Activated naive CD4-positive, alpha-beta T cell treated with anti-CD3 and anti-CD28 coated beads, Interleukin-2, amount 50 U/mL, for 24 hours (primary cell): ENCODE data around the gene POC1B.
A peak's percentile ranks its signal among the peaks of the same experiment; 100 is the strongest.
"Not testable (repeated sequence)": the region's sequence is repeated elsewhere in the genome, so short reads cannot be mapped to it uniquely, and the experiment has no call there.

Experiments used
- H3K27ac Mint-ChIP-seq: one replicate; pipeline ENCODE4 v1.8.0; 2021; ENCODE audit warnings: mild to moderate bottlenecking, mixed read lengths
- H3K27me3 Mint-ChIP-seq: one replicate; pipeline ENCODE4 v1.8.0; 2021; ENCODE audit warnings: mixed read lengths
- H3K36me3 Mint-ChIP-seq: one replicate; pipeline ENCODE4 v1.8.0; 2021; ENCODE audit warnings: mixed read lengths
- H3K4me1 Mint-ChIP-seq: one replicate; pipeline ENCODE4 v1.8.0; 2021; ENCODE audit warnings: mixed read lengths
- H3K4me3 Mint-ChIP-seq: one replicate; pipeline ENCODE4 v1.8.0; 2021; ENCODE audit warnings: mild to moderate bottlenecking, mixed read lengths
- H3K9me3 Mint-ChIP-seq: one replicate; pipeline ENCODE4 v1.8.0; 2021; ENCODE audit warnings: mixed read lengths

The POC1B gene

GRCh38 chr12:89468017-89468416 lies 57.8 kb downstream of the POC1B start:
- Mint-ChIP-seq H3K27ac (peak overlapping the region; percentile 53), H3K4me1 (peaks cover 65% of the 10 kb centered on the region), H3K4me3 (peak overlapping the region; percentile 23), H3K9me3 (no peaks in the 10 kb centered on the region), H3K36me3 (peaks cover 4% of the 10 kb centered on the region), H3K27me3 (no peaks in the 10 kb centered on the region)

DNA sequence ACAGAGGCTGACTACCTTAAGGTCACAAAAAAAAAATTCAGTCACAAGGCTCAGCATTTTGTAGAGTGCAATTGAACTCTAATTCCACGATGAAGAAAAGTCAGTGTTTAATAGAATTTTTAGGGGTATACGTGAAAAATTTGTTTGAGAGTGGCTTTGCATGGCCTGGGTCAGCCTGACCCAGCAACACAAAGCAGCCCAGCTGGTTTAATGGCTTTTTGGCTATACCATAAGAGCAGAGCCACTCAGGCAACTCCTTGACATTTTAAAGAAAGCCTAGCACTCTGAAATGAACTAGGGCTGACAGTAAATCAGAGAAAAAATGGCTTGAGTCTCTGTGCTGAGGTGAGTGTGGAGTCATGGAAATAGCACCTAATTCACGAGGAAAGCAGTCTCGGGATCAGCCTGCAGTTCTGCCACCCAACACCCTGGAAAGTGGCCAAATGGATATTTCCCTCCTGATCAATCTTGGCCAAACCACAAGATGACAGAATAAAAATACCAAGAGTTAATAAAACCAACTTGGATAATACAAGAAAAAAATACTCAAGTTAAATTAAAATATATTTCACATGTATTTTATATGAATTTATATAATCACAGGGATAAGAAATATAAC lies 60.8 kb downstream of the POC1B start:
- H3K4me1 Mint-ChIP-seq: peaks cover 57% of the 10 kb centered on the region
- no peaks in the 10 kb centered on the region for H3K9me3 Mint-ChIP-seq
- H3K27me3 Mint-ChIP-seq: no peaks in the 10 kb centered on the region
- peaks cover 4% of the 10 kb centered on the region for H3K36me3 Mint-ChIP-seq
- H3K27ac Mint-ChIP-seq: no peak overlapping the region
- H3K4me3 Mint-ChIP-seq: no peak overlapping the region

GRCh38 chr12:89461649-89462612 lies 63.9 kb downstream of the POC1B start:
- Mint-ChIP-seq H3K27me3 (no peaks in the 10 kb centered on the region), H3K36me3 (peaks cover 7% of the 10 kb centered on the region), H3K27ac (no peak overlapping the region), H3K4me3 (peak overlapping the region; percentile 57), H3K4me1 (peaks cover 29% of the 10 kb centered on the region), H3K9me3 (no peaks in the 10 kb centered on the region)

DNA sequence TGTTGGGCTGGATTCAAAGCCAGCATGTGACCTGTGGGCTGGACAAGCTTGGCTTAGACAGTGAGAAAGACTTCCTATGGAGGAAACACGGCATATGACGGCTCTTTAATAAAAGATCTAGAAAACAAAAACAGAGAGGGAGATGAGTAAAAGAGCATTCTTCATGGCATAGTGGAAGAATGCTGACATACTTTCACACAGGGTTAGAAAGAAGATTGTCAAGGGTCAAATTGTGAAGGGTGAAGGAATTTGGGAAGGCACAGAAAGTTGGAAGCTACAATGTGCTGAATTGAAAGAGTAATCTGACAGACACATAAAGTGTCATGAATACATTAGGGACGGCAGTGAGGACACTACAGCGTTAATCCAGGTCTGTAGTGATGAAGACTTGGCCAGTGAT lies 64.7 kb downstream of the POC1B start:
- Mint-ChIP-seq H3K4me1 (peaks cover 22% of the 10 kb centered on the region), H3K36me3 (peaks cover 7% of the 10 kb centered on the region), H3K27ac (no peak overlapping the region)

GRCh38 chr12:89459279-89459678 lies 66.6 kb downstream of the POC1B start:
- H3K4me1 Mint-ChIP-seq: peaks cover 22% of the 10 kb centered on the region
- not testable (repeated sequence) for H3K9me3 Mint-ChIP-seq, H3K27me3 Mint-ChIP-seq, H3K36me3 Mint-ChIP-seq, H3K27ac Mint-ChIP-seq, H3K4me3 Mint-ChIP-seq

More for the DNA sequence above, 64.7 kb downstream of the POC1B start:
- H3K9me3 Mint-ChIP-seq: no peaks in the 10 kb centered on the region
- no peaks in the 10 kb centered on the region for H3K27me3 Mint-ChIP-seq
- H3K4me3 Mint-ChIP-seq: no peak overlapping the region

DNA sequence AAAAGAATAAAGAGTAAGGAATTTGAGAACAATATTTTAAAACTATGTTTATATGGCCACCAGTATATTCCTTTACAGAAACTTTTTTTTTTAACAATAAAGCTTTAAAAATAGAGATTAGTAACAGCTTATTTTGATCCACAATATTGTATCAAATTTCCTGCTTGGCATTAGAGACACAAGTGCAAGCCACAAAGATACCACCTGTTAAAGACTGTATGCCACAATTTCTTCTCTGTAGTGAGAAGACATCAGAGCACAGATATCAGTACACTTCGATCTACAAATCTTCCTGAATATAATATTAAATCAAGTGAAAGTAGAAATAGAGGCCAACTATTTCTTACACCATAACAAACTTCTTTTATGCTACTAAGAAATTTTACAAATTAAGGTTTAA lies 69.3 kb downstream of the POC1B start:
- Mint-ChIP-seq H3K27ac (no peak overlapping the region), H3K9me3 (no peaks in the 10 kb centered on the region), H3K36me3 (peaks cover 7% of the 10 kb centered on the region), H3K4me3 (no peak overlapping the region), H3K27me3 (no peaks in the 10 kb centered on the region), H3K4me1 (peaks cover 17% of the 10 kb centered on the region)

DNA sequence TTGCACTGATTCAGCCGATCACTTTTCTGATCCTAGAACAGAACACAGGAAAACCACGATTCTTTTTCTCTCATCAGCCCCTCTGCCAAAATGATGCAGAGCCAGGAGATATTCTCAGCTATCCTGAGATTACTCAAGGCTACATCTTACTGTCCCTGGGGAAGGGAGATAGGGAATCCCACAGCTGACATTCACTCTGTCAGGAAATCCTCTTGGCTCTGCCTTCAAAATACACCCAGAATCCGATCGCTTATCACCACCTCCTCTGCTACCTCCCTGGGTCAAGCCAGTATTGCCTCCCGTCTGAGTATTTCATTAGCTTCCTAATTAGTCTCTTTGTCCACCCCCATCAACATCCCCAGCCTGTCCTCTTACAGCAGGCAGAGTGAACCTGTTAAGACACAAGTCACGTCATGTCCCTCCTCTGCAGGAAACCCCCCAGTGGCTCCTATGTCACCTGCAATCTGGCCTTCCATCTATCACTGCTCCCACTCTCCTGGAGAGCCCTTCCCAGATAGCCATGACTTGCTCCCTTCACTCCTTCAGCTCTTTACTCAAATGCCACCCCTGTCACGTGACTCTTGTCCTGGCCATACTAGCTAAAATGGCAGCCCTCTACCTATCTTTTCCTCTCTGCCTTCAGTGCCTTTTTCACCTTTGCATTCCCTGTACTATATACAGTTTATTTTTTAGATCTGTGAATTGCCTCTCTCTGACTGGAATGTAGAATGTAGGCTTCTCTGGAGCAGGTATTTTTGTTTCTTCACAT lies 71.6 kb downstream of the POC1B start:
- Mint-ChIP-seq H3K9me3 (no peaks in the 10 kb centered on the region), H3K4me3 (no peak overlapping the region), H3K27ac (no peak overlapping the region), H3K4me1 (peaks cover 11% of the 10 kb centered on the region), H3K36me3 (peaks cover 9% of the 10 kb centered on the region), H3K27me3 (no peaks in the 10 kb centered on the region)

- Mint-ChIP-seq H3K4me3 (no peak overlapping the region), H3K9me3 (no peaks in the 10 kb centered on the region), H3K27me3 (no peaks in the 10 kb centered on the region)
Measured at GRCh38 chr12:89453121-89453978, 72.5 kb downstream of the POC1B start.

GRCh38 chr12:89451841-89452251 lies 74.0 kb downstream of the POC1B start:
- Mint-ChIP-seq H3K9me3 (no peaks in the 10 kb centered on the region), H3K27me3 (no peaks in the 10 kb centered on the region), H3K4me1 (peaks cover 11% of the 10 kb centered on the region), H3K27ac (no peak overlapping the region), H3K4me3 (no peak overlapping the region), H3K36me3 (peaks cover 13% of the 10 kb centered on the region)

More at GRCh38 chr12:89453121-89453978, 72.5 kb downstream of the POC1B start:
- no peak overlapping the region for H3K27ac Mint-ChIP-seq
- peaks cover 11% of the 10 kb centered on the region for H3K4me1 Mint-ChIP-seq
- H3K36me3 Mint-ChIP-seq: peaks cover 7% of the 10 kb centered on the region

DNA sequence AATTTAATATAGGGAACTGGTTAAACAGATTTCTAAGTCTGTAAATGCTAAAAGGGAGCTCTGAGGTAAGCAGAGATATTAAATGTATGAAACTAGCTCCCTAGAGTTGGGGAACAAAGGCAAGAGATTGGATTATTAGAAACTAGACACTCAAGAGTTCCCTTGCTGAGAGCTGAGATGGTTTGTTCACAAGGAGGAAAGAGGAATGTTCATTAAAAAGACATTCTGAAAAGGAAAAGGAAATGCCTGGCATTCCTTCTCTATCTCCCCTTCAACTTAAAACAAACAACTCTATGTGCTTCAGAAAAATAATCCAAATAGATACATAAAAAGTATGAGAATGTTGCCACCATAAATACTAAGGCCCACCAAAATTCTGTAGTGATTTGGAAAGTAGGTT lies 74.9 kb downstream of the POC1B start:
- no peak overlapping the region for H3K27ac Mint-ChIP-seq
- H3K4me3 Mint-ChIP-seq: no peak overlapping the region
- H3K4me1 Mint-ChIP-seq: peaks cover 11% of the 10 kb centered on the region
- H3K27me3 Mint-ChIP-seq: no peaks in the 10 kb centered on the region
- no peaks in the 10 kb centered on the region for H3K9me3 Mint-ChIP-seq
- peaks cover 13% of the 10 kb centered on the region for H3K36me3 Mint-ChIP-seq

DNA sequence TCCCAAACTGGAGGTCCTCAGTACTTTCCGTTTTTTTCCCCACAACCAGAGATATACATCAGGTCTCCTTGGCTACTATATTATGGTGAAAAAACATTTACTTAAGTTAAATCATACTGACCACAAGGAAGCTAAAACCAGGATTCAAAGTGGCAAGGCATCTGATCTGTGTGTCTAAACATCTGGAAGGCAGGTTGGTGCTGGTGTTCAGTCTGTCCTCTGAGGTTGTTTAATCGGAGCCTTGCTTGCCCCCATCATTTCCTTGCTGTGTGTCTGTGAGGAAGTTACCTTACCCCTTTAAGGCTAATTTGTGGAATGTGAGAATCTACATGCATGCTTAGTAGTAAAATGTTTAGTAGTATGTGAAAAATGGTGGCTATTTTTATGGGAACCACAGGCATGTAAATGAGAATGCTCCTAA lies 76.9 kb downstream of the POC1B start:
- Mint-ChIP-seq H3K4me1 (peaks cover under 1% of the 10 kb centered on the region), H3K36me3 (peaks cover 14% of the 10 kb centered on the region), H3K27me3 (no peaks in the 10 kb centered on the region), H3K4me3 (no peak overlapping the region), H3K9me3 (no peaks in the 10 kb centered on the region), H3K27ac (no peak overlapping the region)

GRCh38 chr12:89448526-89448925 lies 77.3 kb downstream of the POC1B start:
- no peaks in the 10 kb centered on the region for H3K27me3 Mint-ChIP-seq
- H3K36me3 Mint-ChIP-seq: peaks cover 17% of the 10 kb centered on the region
- no peaks in the 10 kb centered on the region for H3K4me1 Mint-ChIP-seq
- H3K27ac Mint-ChIP-seq: no peak overlapping the region
- H3K9me3 Mint-ChIP-seq: no peaks in the 10 kb centered on the region
- H3K4me3 Mint-ChIP-seq: no peak overlapping the region

- Mint-ChIP-seq H3K27ac (no peak overlapping the region), H3K36me3 (peaks cover 28% of the 10 kb centered on the region), H3K9me3 (peaks cover 6% of the 10 kb centered on the region), H3K4me1 (peaks cover 11% of the 10 kb centered on the region), H3K27me3 (no peaks in the 10 kb centered on the region), H3K4me3 (no peak overlapping the region)
Measured at GRCh38 chr12:89439941-89440340, 85.9 kb downstream of the POC1B start.

- Mint-ChIP-seq H3K4me3 (no peak overlapping the region), H3K27ac (no peak overlapping the region), H3K9me3 (peaks cover 6% of the 10 kb centered on the region), H3K36me3 (peaks cover 39% of the 10 kb centered on the region), H3K27me3 (no peaks in the 10 kb centered on the region), H3K4me1 (peaks cover 11% of the 10 kb centered on the region)
Measured at GRCh38 chr12:89437231-89437630, 88.6 kb downstream of the POC1B start.

DNA sequence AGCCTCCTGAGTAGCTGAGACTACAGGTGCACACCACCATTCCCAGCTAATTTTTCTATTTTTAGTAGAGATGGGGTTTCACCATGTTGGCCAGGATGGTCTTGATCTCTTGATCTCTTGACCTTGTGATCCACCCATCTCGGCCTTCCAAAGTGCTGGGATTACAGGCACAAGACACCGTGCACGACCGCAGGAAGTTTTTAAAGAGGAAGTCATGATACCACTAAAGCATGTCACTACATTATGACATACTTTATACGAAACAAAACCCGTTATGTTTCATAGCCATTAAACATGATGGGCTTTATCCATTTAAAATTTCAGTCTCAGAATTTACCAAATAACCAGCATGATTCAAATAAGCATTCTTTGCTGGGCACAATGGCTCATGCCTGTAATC lies 89.8 kb downstream of the POC1B start:
- H3K36me3 Mint-ChIP-seq: peaks cover 37% of the 10 kb centered on the region
- H3K4me3 Mint-ChIP-seq: no peak overlapping the region
- peaks cover 6% of the 10 kb centered on the region for H3K9me3 Mint-ChIP-seq
- no peak overlapping the region for H3K27ac Mint-ChIP-seq
- H3K4me1 Mint-ChIP-seq: no peaks in the 10 kb centered on the region
- H3K27me3 Mint-ChIP-seq: no peaks in the 10 kb centered on the region
